ENCODE results near the gene RNF223. TPM values are rescaled to one million over a fixed set of nuclear protein-coding genes. Genes with fewer than 3 reads are reported as not detected.

The RNF223 gene
- total RNA-seq, 1 donor from 2014 or later = not detected

DNA sequence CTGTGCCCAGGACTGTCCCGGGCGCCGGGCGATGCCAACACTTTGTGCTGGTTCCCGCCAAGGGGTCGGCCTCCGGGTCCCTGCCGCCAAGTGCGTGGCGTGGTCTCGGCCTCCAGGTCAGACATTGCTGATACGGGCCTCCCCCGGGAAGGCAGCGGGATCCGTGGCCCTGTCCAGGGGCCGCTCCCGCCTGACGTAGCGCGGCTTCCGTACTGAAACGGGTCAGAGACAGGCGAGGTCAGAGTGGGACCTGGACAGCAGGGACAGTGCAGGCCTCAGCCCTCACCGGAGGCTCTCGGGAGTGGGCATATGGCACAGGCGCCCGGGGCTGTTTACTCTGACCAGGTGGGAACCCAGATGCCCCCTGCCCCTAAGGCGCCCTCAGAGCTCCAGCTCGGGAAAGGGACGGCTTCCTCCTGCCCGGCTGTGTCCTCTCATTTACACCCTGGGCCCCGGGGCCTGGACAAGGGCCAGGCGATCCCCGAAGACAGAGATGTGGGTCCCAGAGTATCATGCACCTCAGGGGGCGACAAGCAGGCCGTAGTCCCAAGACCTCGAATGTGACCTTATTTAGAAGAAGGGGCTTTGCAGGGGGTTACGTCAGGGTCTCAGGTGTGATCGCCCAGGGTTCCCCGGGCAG lies 8.8 kb upstream of the RNF223 start:
- no peak for TF ChIP-seq CTCF (IDR thresholded peaks at IDR 0.05)
- H3K4me3 ChIP-seq = no peak overlapping the region
- intact Hi-C loops (cut with DNase I) = no loop called here
- H3K27ac ChIP-seq = no peak overlapping the region
- no peaks in the 10 kb centered on the region for H3K9me3 ChIP-seq
- no peaks in the 10 kb centered on the region for H3K36me3 ChIP-seq
- peak in 1 of 2 donors; percentile 59 for DNase-seq (ENCODE audit: low spot score in 2 of 2)
- H3K27me3 ChIP-seq = no peaks in the 10 kb centered on the region
- H3K4me1 ChIP-seq = peaks cover 0 to 9% of the 10 kb centered on the region in 2 donors

GRCh38 chr1:1082239-1082775 lies 8.2 kb upstream of the RNF223 start:
- TF ChIP-seq CTCF (IDR thresholded peaks at IDR 0.05) = no peak
- DNase-seq (ENCODE audit: low spot score in 2 of 2) = peak in 1 of 2 donors; percentile 34
- H3K27ac ChIP-seq = no peak overlapping the region
- H3K9me3 ChIP-seq = no peaks in the 10 kb centered on the region
- no peaks in the 10 kb centered on the region for H3K36me3 ChIP-seq
- peaks cover 0 to 9% of the 10 kb centered on the region in 2 donors for H3K4me1 ChIP-seq
- no peaks in the 10 kb centered on the region for H3K27me3 ChIP-seq
- no peak overlapping the region for H3K4me3 ChIP-seq
- intact Hi-C loops (cut with DNase I) = no loop called here

- DNase-seq (ENCODE audit: low spot score in 2 of 2) = peak in 1 of 2 donors; percentile 58
Observed at GRCh38 chr1:1081311-1082238, 7.5 kb upstream of the RNF223 start.

DNA sequence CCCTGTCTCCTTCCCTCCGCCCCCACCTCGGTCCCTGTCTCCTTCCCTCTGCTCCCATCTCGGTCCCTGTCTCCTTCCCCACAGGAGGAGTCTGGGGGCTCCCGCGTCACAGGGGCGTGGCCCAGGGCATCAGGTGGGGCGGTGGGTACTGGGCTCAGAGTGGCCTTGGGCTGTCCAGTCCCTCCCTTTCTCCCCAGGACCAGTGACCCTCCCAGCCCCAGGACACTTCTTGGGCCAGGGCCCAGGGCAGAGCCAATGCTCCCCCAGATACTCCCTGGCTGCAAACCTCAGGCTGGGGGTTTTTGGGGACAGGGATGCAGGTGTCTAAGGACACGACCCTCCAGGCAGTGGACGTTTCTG lies 6.8 kb upstream of the RNF223 start:
- TF ChIP-seq CTCF (IDR thresholded peaks at IDR 0.05) = no peak
- Histone ChIP-seq H3K36me3 (no peaks in the 10 kb centered on the region), H3K4me3 (no peak overlapping the region), H3K9me3 (no peaks in the 10 kb centered on the region), H3K27me3 (no peaks in the 10 kb centered on the region), H3K27ac (no peak overlapping the region), H3K4me1 (peaks cover 0 to 9% of the 10 kb centered on the region in 2 donors)
- no peak for DNase-seq (ENCODE audit: low spot score in 2 of 2)
- intact Hi-C loops (cut with DNase I) = no loop called here

More at GRCh38 chr1:1081311-1082238, 7.5 kb upstream of the RNF223 start:
- Histone ChIP-seq H3K27me3 (no peaks in the 10 kb centered on the region), H3K4me1 (peaks cover 0 to 9% of the 10 kb centered on the region in 2 donors), H3K36me3 (no peaks in the 10 kb centered on the region), H3K4me3 (no peak overlapping the region), H3K9me3 (no peaks in the 10 kb centered on the region), H3K27ac (no peak overlapping the region)
- intact Hi-C loops (cut with DNase I) = no loop called here
- no peak for TF ChIP-seq CTCF (IDR thresholded peaks at IDR 0.05)

- peak overlapping the region; percentile 19 to 53 for H3K4me3 ChIP-seq
- H3K27ac ChIP-seq = no peak overlapping the region
- H3K27me3 ChIP-seq = no peaks in the 10 kb centered on the region
- peak in 1 of 2 donors; percentile 68 for DNase-seq (ENCODE audit: low spot score in 2 of 2)
- H3K4me1 ChIP-seq = peaks cover 0 to 9% of the 10 kb centered on the region in 2 donors
- no peak for TF ChIP-seq CTCF (IDR thresholded peaks at IDR 0.05)
- H3K36me3 ChIP-seq = no peaks in the 10 kb centered on the region
- intact Hi-C loops (cut with DNase I) = no loop called here
- H3K9me3 ChIP-seq = no peaks in the 10 kb centered on the region
Observed at GRCh38 chr1:1080122-1080757, 6.1 kb upstream of the RNF223 start.
